Measurements from ENCODE around the gene FLAD1. TPM values are rescaled to one million over a fixed set of nuclear protein-coding genes. Genes with fewer than 3 reads are reported as not detected.

FLAD1 gene
- total and polyA plus RNA-seq, 2 of the 4 experiments (the other 2 are of a cell fraction), result 26.3 to 37.3 TPM

GRCh38 chr1:154988058-154988954 is 5.2 kb downstream of the FLAD1 start:
- intact Hi-C loops (cut with micrococcal nuclease), result no loop called here
- no peak overlapping the region for H2BK5ac ChIP-seq (ENCODE audit: low read depth, low read length, poor library complexity, severe bottlenecking)
- H3K36me3 ChIP-seq (ENCODE audit: control insufficient read depth, insufficient read depth, low read length), result peaks cover 28% of the 10 kb centered on the region
- no peak for DNase-seq
- no peak overlapping the region for H2BK120ac ChIP-seq (ENCODE audit: low read depth, low read length)
- dilution Hi-C loops (cut with HindIII; ENCODE audit: low sequenced_read_pairs, unreplicated experiment), result no loop called here
- H3K23ac ChIP-seq (ENCODE audit: low read depth, low read length), result no peak overlapping the region
- no peaks in the 10 kb centered on the region for H3K27me3 ChIP-seq (ENCODE audit: control insufficient read depth, insufficient read depth, low read length)
- TF ChIP-seq CHD1 (IDR thresholded peaks at IDR 0.05; ENCODE audit: low read depth, low read length) (no peak), MXI1 (IDR thresholded peaks at IDR 0.05; ENCODE audit: borderline replicate concordance, low read depth, low read length) (no peak), POLR2A (IDR thresholded peaks at IDR 0.05; ENCODE audit: low read depth, low read length) (no peak), FOS (IDR thresholded peaks at IDR 0.05; ENCODE audit: low read depth, low read length) (no peak), MAZ (IDR thresholded peaks at IDR 0.05; ENCODE audit: borderline replicate concordance, low read depth, low read length) (no peak), NFE2L2 (IDR thresholded peaks at IDR 0.05; ENCODE audit: low read depth, low read length) (no peak), SMC3 (IDR thresholded peaks at IDR 0.05; ENCODE audit: low read depth, low read length) (no peak), CEBPB (IDR thresholded peaks at IDR 0.05; ENCODE audit: low read depth, low read length) (no peak)
- no peak overlapping the region for H3K4me3 ChIP-seq (ENCODE audit: insufficient read depth, low read depth, low read length)
- H3K14ac ChIP-seq (replicated peaks; ENCODE audit: low read depth, low read length), result no peak overlapping the region
- BruUV-seq (replicated peaks), result no TSS peak
- H2AFZ ChIP-seq (replicated peaks; ENCODE audit: low read length, poor library complexity), result no peak overlapping the region
- H3K4me2 ChIP-seq (ENCODE audit: low read depth, low read length), result no peak overlapping the region
- WGBS, 2 experiments (ENCODE audit: extremely low coverage in 2 of 2, insufficient read length in 1 of 2), result 90% methylated on average over 5 of the region's 17 CpGs; no CpG with 5 or more reads in 1 of the 2 experiments
- ChIA-PET CTCF (no interaction called here), POLR2A (ENCODE audit: unreplicated experiment) (no interaction called here)
- no peak overlapping the region for H3K27ac ChIP-seq (ENCODE audit: insufficient read depth, low read length)
- no peak overlapping the region for H3K4ac ChIP-seq (ENCODE audit: low read depth, low read length)
- H3K9me3 ChIP-seq (ENCODE audit: control insufficient read depth, insufficient read depth, low read length), result no peaks in the 10 kb centered on the region
- no peak for ATAC-seq (ENCODE audit: low read depth)
- no peak overlapping the region for H2BK15ac ChIP-seq (ENCODE audit: low read depth, low read length)
- H3K18ac ChIP-seq (ENCODE audit: low read depth, low read length), result no peak overlapping the region
- no peak overlapping the region for H2BK20ac ChIP-seq (ENCODE audit: low read depth, low read length)
- H4K91ac ChIP-seq (ENCODE audit: insufficient read depth, low read depth, low read length), result no peak overlapping the region
- no peak overlapping the region for H2AK9ac ChIP-seq (replicated peaks; ENCODE audit: low read depth, low read length, poor library complexity)
- H4K5ac ChIP-seq (ENCODE audit: low read depth, low read length), result no peak overlapping the region
- in situ Hi-C loops (cut with MboI; ENCODE audit: low sequenced_read_pairs), result no loop called here
- peaks cover 3% of the 10 kb centered on the region for H3K4me1 ChIP-seq (ENCODE audit: control insufficient read depth, insufficient read depth, low read length)
- no peak overlapping the region for H3K9ac ChIP-seq (ENCODE audit: low read depth, low read length)
- peaks cover 12% of the 10 kb centered on the region; the same call in 1 of the 2 replicates for H4K20me1 ChIP-seq (ENCODE audit: insufficient read depth, low read length)
- no peak overlapping the region for H3K56ac ChIP-seq (ENCODE audit: extremely low read depth, insufficient read depth, low read length)
- peaks cover 10% of the 10 kb centered on the region for H3K9me1 ChIP-seq (ENCODE audit: insufficient read depth, low read length)
- H4K8ac ChIP-seq (ENCODE audit: low read depth in 2 of 2, low read length in 2 of 2), result no peak overlapping the region
- H2AK5ac ChIP-seq (ENCODE audit: low read depth, low read length), result no peak overlapping the region
- H3K79me1 ChIP-seq (ENCODE audit: low read depth in 1 of 2, low read length in 2 of 2), result peaks cover 26 to 63% of the 10 kb centered on the region in 2 experiments
